Ammon's horn (tissue), 1 donor: Measurements from ENCODE around the gene AP2A1.
A peak's percentile ranks its signal among the peaks of the same experiment; 100 is the strongest.

Experiments used
- DNase-seq: peaks from one replicate; pipeline ENCODE4 v3.0.0-alpha.2; 2016; ENCODE audit warnings: low spot score

AP2A1 gene

GRCh38 chr19:49766007-49766929, 533 bp upstream of the AP2A1 start:
- DNase-seq, result peak; percentile 100

GRCh38 chr19:49767381-49767780, 580 bp downstream of the AP2A1 start:
- no peak for DNase-seq

GRCh38 chr19:49767967-49768581, 1.3 kb downstream of the AP2A1 start:
- DNase-seq, result no peak

GRCh38 chr19:49770529-49770928, 3.7 kb downstream of the AP2A1 start:
- DNase-seq, result no peak

- no peak for DNase-seq
Measured at GRCh38 chr19:49771674-49772139, 4.9 kb downstream of the AP2A1 start.

- DNase-seq, result no peak
Measured at GRCh38 chr19:49772850-49773432, 6.1 kb downstream of the AP2A1 start.

GRCh38 chr19:49773663-49774350, 7.0 kb downstream of the AP2A1 start:
- DNase-seq, result no peak

GRCh38 chr19:49774969-49775368, 8.2 kb downstream of the AP2A1 start:
- DNase-seq, result no peak

- DNase-seq, result no peak
Measured at GRCh38 chr19:49775742-49776370, 9.1 kb downstream of the AP2A1 start.

GRCh38 chr19:49776371-49776764, 9.6 kb downstream of the AP2A1 start:
- DNase-seq, result no peak

- DNase-seq, result no peak
Measured at GRCh38 chr19:49779731-49780555, 13.1 kb downstream of the AP2A1 start.

- DNase-seq, result no peak
Measured at GRCh38 chr19:49780861-49781260, 14.1 kb downstream of the AP2A1 start.

GRCh38 chr19:49781394-49781793, 14.6 kb downstream of the AP2A1 start:
- DNase-seq, result no peak

- no peak for DNase-seq
Measured at GRCh38 chr19:49782515-49782914, 15.7 kb downstream of the AP2A1 start.

- no peak for DNase-seq
Measured at GRCh38 chr19:49786376-49786820, 19.6 kb downstream of the AP2A1 start.

GRCh38 chr19:49787746-49788145, 20.9 kb downstream of the AP2A1 start:
- DNase-seq, result no peak

- no peak for DNase-seq
Measured at GRCh38 chr19:49788857-49789256, 22.1 kb downstream of the AP2A1 start.

GRCh38 chr19:49790866-49791265, 24.1 kb downstream of the AP2A1 start:
- peak; percentile 48 for DNase-seq

GRCh38 chr19:49791776-49792445, 25.1 kb downstream of the AP2A1 start:
- DNase-seq, result no peak

GRCh38 chr19:49792829-49793560, 26.2 kb downstream of the AP2A1 start:
- DNase-seq, result no peak
